IPS-18c (cell line): ENCODE data around the gene CLBA1.
"Not testable (repeated sequence)": the region's sequence is repeated elsewhere in the genome, so short reads cannot be mapped to it uniquely, and the experiment has no call there.

Experiments used
- H3K4me3 ChIP-seq: 2 replicates; pipeline ENCODE4 v1.7.0; 2013; ENCODE audit warnings: low read depth, mild to moderate bottlenecking, low read length, moderate library complexity; ENCODE audit not compliant: insufficient read depth
- H3K9me3 ChIP-seq: one replicate; pipeline ENCODE4 v1.6.1; 2013; ENCODE audit warnings: mild to moderate bottlenecking, low read length, moderate library complexity; ENCODE audit not compliant: control insufficient read depth, insufficient read depth

Gene CLBA1

DNA sequence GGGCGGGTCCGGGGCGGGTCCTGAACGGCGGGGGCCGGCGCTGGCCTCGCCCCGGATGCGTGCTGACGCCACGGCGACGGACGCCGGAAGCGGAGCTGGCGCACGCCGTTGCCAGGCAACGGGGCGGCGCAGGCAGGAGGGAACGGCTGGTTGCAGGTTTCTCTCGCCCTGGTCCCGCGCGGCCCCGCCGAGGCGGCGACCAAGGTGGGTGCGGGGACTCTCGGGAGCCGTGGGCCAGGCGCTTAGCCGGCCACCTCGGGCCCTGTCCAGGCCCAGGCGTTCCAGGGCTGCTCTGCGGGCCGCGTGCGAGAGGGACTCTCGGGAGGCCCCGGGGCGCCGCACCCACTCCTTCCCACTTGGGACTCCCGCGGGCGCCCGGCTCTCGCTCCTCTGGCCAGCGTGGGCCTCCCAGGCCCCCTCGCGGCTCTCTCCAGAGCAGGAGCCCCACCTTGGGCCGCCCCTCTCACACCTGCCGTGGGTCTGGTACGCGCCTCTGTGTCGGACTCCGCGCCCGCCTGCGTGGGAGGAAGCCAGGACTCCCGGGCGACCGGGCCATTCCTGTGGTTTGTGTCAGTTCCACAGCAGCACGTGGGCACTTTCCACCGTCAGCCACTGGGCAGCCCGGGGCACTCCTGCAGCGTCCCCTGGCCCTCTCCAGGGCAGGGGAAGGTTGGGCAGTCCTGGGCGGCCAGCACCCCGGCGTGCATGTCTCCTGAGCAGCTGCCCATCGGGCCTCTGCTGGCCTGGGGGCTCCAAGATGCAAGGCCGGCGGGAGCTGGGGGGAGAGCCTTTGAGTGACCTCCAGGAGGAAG lies at the start of gene CLBA1:
CLBA1 (plus strand) TSS at position 114 of the 812 bp plus-strand sequence; CDS start at position 758, 644 bp downstream.
- peak within 1 kb of the TSS; percentile 60 for H3K4me3 ChIP-seq
- H3K9me3 ChIP-seq, result peaks cover 2% of the 10 kb centered on the region

DNA sequence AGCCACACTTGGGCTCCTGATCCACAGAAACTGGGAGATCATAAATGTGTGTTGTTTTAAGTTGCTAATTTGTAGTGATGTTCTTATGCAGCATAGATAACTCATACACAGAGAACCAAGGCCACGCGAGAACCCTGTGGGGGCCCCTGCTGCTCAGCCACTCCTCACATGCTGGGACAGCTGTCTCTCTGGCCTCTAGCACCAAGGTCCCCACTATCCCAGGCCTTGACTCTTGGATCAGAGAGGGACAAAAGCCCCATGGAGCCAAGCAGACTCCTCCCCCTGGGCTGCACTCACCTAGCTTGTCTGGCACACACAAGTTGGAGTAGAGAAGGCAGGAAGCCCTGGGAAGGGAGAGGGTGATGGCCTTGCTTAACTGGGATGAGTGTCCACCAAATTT lies 49.6 kb upstream of the CLBA1 start:
- Histone ChIP-seq H3K4me3 (no peak overlapping the region), H3K9me3 (no peaks in the 10 kb centered on the region)

DNA sequence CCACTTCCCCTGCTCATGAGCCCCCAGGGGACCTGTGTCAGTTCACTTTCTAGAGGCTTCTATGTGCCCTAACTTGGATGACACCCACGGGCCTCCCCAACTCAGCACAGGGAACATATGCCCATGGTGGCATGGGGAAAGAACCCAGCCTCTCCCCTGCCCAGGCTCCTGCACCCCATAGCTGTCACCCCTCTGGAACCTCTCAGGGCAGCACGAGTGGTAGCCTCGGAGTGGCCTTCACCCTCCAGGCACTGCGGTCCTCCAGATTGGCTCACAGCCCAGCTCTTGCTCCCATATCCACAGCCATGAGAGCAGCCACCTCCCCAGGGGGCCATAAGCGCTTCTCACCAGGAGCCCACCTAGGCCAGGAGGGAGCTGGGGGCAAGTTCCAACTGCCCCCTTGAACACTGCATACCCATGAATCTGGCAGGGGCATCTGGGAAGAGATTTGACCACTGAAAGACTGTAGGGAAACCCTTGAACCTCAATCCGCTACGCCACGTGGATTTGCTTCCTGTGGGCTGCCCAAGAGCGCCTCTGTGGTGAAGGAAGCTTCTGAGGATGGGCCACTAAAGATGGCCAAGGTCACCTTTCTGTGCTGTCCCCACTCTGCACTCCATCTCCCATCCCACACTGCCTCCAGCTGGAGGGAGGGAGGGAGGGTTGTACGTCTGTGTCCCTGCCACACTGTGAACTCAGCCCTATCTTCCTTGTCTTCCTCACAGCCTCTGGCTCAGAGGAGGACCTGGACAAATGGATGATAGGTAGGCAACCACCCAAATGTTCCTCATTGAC lies 49.0 kb upstream of the CLBA1 start:
- Histone ChIP-seq H3K9me3 (no peaks in the 10 kb centered on the region), H3K4me3 (no peak overlapping the region)

DNA sequence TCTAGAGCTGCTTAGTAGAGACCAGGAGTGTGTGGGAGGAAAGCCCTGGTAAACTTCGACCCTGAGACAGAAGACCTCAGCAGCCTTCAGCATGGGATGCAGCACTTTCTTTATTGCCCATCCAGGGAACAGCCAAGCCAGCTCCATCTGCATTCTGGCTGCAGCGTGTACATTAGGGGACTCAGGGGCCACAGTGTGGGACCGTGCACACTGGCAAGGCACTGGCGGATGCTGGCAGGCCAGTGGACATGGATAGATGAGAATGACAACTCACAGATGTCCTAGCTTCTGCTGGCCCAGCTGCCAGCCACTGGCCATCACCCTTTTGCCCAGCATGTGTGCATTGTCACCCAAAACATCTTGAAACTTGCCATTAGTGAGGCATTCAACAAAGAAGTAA lies 48.4 kb upstream of the CLBA1 start:
- Histone ChIP-seq H3K4me3 (no peak overlapping the region), H3K9me3 (no peaks in the 10 kb centered on the region)

DNA sequence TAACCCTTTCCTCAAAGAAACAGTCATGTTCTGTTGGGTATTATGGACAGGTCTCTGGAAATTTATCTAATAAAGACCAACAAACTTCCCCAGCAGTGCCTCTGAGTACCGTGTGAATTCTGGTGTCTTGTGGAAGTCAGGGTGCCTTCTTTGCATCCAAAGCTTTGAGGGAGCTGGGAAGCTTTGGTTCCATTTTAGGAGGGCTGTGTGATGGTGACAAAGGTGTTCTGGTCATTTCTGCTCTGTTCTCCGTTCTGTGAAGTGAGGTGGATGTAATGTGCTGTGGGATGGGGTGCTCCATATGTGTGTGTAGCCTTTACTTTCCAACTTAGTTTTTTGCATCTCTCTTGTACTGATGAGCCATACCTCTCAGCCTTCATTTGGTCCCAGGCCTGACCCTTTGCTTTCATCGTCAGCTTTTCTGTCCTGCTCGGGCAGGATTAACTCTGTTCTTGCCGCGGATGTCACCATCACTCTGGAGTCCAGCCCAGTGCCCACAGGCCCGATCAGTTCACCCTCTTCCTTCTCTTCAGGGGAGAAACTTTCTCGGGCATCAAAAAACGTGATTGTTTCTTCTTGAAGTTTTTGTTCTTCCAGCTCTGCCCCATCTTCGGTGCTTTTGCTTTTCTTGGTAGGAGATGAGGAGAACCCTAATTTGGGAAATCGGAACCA lies 47.8 kb upstream of the CLBA1 start:
- no peaks in the 10 kb centered on the region for H3K9me3 ChIP-seq
- H3K4me3 ChIP-seq, result no peak overlapping the region

DNA sequence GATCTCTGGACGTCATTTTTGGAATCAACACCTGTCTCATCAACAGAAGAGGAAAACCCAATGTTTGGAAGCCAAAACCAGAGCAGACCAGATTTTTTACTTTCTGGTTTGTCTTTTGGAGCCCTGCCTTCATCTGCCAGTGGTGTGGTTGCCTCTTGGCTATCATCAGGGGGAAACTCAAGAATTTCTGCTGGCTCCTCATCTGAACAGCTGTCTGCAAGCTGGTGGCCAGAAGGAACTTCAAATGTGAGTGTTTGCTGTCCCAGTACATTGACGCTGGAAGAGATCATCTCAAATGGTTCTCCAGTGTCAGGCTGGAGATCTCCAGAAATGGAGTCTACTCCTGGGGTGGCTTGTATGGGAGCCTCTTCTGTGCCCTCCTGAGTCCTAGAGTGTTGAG lies 47.2 kb upstream of the CLBA1 start:
- Histone ChIP-seq H3K9me3 (no peaks in the 10 kb centered on the region), H3K4me3 (no peak overlapping the region)

DNA sequence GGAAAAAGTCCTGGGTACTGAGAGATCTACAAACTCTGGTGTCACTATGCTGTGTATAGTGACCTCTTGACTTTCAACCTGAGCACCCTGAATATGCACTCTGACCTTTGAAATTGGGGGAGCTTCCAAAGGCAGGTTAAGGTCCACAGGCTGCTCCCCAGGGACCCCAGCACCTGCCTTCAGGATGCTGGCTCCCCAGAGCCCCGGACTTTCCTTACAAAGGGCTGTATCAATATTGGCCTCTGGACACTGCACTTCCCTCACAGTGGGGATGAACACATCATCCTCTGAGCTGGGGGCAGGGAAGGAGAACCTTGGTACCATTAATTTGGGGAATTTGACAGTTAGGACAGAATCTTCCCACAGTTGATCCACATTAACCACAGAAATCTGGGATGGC lies 46.6 kb upstream of the CLBA1 start:
- no peak overlapping the region for H3K4me3 ChIP-seq
- H3K9me3 ChIP-seq, result no peaks in the 10 kb centered on the region

DNA sequence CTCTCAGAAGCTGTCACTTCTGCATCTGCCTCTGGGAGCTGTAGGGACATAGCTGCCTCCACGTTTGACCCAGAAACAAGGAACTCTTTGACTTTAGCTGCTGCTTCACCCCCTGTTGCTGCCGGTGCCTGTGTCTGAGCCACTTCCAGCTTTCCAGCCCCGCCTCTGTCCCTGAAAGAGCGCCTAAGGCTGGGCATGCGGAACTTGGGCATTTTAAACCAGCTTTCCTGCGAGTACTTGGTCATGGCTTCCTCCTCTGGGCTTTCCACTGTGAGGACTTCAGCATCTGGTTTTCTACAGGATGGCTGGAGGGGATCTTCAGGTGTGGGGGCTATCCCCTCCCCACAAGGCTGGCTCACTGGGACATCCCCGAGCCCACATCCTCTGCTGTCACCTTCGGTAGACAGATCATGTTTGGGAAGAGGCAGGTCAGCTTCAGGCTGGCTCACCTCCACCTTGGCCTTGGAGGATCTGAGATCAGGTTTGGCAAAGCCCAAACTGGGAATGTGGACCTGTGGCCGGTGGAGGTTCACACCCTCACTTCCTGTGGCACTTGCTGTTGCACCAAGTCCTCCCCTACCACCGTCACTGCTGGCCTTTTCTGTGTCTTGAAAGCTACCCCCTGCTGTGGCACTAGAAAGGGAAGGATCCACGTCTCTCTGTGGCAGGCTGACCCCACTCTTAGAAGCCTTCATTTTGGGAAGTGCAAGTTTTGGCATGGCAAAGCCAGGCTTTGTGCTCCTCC lies 45.8 kb upstream of the CLBA1 start:
- Histone ChIP-seq H3K4me3 (no peak overlapping the region), H3K9me3 (no peaks in the 10 kb centered on the region)

DNA sequence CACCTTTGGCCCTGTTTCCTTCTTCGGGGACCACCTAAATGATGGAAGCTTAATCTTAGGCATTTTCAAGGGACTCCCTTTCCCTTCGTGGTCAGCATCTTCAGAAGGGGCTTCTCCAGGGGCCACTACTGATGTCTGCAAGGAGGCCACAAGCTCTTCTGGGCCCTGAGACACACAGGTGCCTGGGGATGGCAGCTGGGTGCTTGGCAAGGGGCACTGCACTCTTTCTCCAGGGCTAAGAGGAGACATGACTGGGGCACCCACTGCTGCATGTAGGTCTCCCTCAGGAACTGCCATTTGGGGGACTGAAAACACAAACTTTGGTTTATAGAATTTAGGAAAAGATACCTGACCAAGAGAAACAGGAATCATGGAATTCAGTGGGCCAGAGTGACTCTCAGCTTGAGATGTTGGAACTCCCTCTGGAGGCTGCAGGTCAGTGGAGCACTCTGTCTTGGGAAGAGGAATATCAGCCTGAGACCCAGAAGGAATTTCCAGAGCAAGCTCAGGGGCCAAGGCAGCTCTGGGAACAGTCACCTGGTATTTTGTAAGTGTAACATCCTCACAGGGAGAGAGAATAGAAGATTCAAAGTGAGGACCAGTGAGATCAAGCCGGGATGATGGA lies 45.0 kb upstream of the CLBA1 start:
- H3K9me3 ChIP-seq, result no peaks in the 10 kb centered on the region
- H3K4me3 ChIP-seq, result no peak overlapping the region

DNA sequence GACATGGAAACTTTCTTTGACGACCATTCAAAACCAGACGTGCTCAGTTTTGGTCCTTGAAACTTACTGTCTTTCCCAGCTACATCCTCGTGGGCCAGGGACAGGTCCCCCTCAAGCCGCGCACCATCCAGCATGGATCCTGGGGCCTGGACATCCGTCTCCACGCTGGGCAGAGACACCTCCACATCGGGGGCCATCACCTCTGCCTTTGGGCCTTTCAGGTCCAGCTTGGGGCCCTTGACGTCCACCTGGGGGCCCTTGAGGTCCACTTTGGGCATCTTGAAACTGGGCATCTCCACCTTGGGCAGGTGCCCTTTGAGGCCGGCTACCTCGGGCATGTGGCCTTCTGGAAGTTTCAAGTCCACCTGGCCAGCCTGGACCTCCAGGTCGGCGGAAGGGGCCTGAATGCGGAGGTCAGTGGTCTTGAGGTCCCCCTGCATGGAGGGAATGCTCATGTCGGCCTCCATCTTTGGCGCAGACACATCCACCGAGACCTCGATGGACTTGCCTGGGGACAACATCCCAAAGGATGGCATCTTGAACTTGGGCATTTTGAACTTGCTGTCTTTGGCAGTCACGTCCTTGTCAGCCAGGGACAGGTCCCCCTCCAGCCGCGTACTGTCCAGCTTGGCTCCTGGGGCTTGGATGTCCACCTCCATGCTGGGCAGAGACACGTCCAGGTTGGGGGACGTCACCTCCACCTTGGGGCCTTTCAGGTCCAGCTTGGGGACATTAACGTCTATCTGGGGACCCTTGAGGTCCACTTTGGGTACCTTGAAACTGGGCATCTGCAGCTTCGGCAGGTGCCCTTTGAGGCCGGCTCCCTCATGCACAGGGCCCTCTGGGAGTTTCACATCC lies 43.9 kb upstream of the CLBA1 start:
- no peak overlapping the region for H3K4me3 ChIP-seq
- H3K9me3 ChIP-seq, result no peaks in the 10 kb centered on the region

DNA sequence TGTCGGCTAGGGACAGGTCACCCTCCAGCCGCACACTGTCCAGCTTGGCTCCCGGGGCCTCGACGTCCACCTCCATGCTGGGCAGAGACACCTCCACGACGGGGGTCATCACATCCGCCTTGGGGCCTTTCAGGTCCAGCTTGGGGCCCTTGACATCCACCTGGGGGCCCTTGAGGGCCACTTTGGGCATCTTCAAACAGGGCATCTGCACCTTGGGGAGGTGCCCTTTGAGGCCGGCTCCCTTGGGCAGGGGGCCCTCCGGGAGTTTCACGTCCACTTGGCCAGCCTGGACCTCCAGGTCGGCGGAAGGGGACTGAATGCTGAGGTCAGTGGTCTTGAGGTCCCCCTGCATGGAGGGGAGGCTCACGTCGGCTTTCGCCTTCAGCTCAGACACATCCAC lies 43.0 kb upstream of the CLBA1 start:
- Histone ChIP-seq H3K4me3 (no peak overlapping the region), H3K9me3 (no peaks in the 10 kb centered on the region)

DNA sequence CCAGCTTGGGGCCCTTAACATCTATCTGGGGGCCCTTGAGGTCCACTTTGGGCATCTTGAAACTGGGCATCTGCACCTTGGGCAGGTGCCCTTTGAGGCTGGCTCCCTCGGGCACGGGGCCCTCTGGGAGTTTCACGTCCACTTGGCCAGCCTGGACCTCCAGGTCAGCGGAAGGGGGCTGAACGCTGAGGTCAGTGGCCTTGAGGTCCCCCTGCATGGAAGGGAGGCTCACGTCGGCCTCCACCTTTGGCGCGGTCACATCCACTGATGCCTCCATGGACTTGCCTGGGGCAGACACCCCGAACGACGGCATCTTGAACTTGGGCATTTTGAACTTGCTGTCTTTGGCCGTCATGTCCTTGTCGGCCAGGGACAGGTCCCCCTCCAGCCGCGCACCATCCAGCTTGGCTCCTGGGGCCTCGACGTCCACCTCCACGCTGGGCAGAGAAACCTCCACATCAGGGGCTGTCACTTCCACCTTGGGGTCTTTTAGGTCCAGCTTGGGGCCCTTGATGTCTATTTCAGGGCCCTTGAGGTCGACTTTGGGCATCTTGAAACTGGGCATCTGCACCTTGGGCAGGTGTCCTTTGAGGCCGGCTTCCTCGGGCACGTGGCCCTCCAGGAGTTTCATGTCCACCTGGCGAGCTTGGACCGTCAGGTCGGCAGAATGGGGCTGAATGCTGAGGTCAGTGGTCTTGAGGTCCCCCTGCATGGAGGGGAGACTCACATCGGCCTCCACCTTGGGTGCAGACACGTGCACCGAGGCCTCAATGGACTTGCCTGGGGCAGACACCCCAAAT lies 42.2 kb upstream of the CLBA1 start:
- not testable (repeated sequence) for H3K4me3 ChIP-seq, H3K9me3 ChIP-seq

DNA sequence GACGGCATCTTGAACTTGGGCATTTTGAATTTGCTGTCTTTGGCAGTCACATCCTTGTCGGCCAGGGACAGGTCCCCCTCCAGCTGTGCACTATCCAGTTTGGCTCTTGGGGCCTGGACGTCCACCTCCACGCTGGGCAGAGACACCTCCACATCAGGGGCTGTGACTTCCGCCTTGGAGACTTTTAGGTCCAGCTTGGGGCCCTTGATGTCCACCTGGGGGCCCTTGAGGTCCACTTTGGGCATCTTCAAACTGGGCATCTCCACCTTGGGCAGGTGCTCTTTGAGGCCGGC lies 41.6 kb upstream of the CLBA1 start:
- not testable (repeated sequence) for H3K4me3 ChIP-seq, H3K9me3 ChIP-seq

DNA sequence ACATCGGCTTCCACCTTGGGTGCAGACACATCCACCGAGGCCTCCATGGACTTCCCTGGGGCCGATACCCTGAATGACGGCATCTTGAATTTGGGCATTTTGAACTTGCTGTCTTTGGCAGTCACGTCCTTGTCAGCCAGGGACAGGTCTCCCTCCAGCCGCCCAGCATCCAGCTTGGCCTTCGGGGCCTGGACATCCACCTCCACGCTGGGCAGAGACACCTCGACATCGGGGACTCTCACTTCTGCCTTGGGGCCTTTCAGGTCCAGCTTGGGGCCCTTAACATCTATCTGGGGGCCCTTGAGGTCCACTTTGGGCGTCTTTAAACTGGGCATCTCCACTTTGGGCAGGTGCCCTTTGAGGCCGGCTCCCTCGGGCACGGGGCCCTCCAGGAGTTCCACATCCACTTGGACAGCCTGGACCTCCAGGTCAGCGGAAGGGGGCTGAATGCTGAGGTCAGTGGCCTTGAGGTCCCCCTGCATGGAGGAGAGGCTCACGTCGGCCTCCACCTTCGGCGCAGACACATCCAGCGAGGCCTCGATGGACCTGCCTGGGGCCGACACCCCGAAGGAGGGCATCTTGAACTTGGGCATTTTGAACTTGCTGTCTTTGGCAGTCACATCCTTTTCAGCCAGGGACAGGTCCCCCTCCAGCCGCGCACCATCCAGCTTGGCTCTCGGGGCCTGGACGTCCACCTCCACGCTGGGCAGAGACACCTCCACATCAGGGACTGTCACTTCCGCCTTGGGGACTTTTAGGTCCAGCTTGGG lies 41.0 kb upstream of the CLBA1 start:
- not testable (repeated sequence) for H3K9me3 ChIP-seq, H3K4me3 ChIP-seq

DNA sequence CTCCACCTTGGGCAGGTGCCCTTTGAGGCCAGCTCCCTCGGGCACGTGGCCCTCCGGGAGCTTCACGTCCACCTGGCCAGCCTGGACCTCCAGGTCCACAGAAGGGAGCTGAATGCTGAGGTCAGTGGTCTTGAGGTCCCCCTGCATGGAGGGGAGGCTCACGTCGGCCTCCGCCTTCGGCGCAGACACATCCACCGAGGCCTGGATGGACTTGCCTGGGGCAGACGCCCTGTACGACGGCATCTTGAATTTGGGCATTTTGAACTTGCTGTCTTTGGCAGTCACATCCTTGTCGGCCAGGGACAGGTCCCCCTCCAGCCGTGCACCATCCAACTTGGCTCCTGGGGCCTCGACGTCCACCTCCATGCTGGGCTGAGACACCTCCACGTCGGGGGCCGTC lies 40.3 kb upstream of the CLBA1 start:
- not testable (repeated sequence) for H3K9me3 ChIP-seq, H3K4me3 ChIP-seq
